Fibroblast of lung (primary cell): ENCODE data around the gene DNAH14. TPM values are rescaled to one million over a fixed set of nuclear protein-coding genes. Genes with fewer than 3 reads are reported as not detected.

Source experiments
- DNase-seq, 2 donors: peaks; one replicate each; pipeline versions ENCODE4 v3.0.0 to v3.0.0-alpha.2; 2010; ENCODE audit warnings: low read depth in 2 of 2
- H2AFZ ChIP-seq: 2 replicates; pipeline ENCODE4 v1.5.1; 2012; ENCODE audit warnings: low read length, control low read depth, inconsistent platforms
- H3K27ac ChIP-seq: 2 replicates; pipeline ENCODE4 v1.5.1; 2011; ENCODE audit warnings: low read length, control low read depth; ENCODE audit not compliant: insufficient read depth
- H3K27me3 ChIP-seq: 2 replicates; pipeline ENCODE4 v1.5.1; 2011; ENCODE audit warnings: mild to moderate bottlenecking, low read length; ENCODE audit not compliant: control insufficient read depth, insufficient read depth
- H3K36me3 ChIP-seq: 2 replicates; pipeline ENCODE4 v1.5.1; 2011; ENCODE audit warnings: low read length; ENCODE audit not compliant: control insufficient read depth, insufficient read depth
- H3K4me1 ChIP-seq: 2 replicates; pipeline ENCODE4 v1.5.1; 2011; ENCODE audit warnings: low read length; ENCODE audit not compliant: control insufficient read depth, insufficient read depth; ENCODE audit errors: extremely low read depth
- H3K4me2 ChIP-seq: 2 replicates; pipeline ENCODE4 v1.5.1; 2011; ENCODE audit warnings: low read length, control low read depth; ENCODE audit not compliant: insufficient read depth; ENCODE audit errors: extremely low read depth
- H3K4me3 ChIP-seq, 4 experiments: fragments of 200-600 bp in 1 of 4; sonication (generic) in 1 of 4; replicated peaks in 1 of 4; 2 replicates each; pipeline ENCODE4 v1.5.1; 2011 to 2016; ENCODE audit warnings: low read length in 4 of 4, low read depth in 3 of 4, mild to moderate bottlenecking in 3 of 4, control low read depth in 2 of 4, inconsistent platforms in 1 of 4, mixed read lengths in 1 of 4; ENCODE audit not compliant: insufficient read depth in 1 of 4; ENCODE audit errors: control extremely low read depth in 1 of 4
- H3K79me2 ChIP-seq: 2 replicates; pipeline ENCODE4 v1.5.1; 2012; ENCODE audit warnings: mild to moderate bottlenecking, low read length, inconsistent platforms; ENCODE audit not compliant: control insufficient read depth, insufficient read depth
- H3K9ac ChIP-seq: 2 replicates; pipeline ENCODE4 v1.5.1; 2011; ENCODE audit warnings: mild to moderate bottlenecking, low read length, control low read depth; ENCODE audit not compliant: insufficient read depth
- H3K9me3 ChIP-seq: 2 replicates; pipeline ENCODE4 v1.5.1; 2012; ENCODE audit warnings: low read depth, low read length; ENCODE audit not compliant: control insufficient read depth, insufficient read depth
- H4K20me1 ChIP-seq: 2 replicates; pipeline ENCODE4 v1.5.1; 2011; ENCODE audit warnings: low read length; ENCODE audit not compliant: control insufficient read depth, insufficient read depth; ENCODE audit errors: extremely low read depth
- EZH2 ChIP-seq: IDR thresholded peaks from 2 replicates; pipeline ENCODE4 v1.5.1; 2012; ENCODE audit warnings: low read length, control low read depth, mild to moderate bottlenecking; ENCODE audit errors: missing control alignments
- polyA plus RNA-seq, 2 donors: library from polyadenylated mRNA; depleted of rRNA in 1 of 2; stranded (reverse) in 1 of 2; unstranded in 1 of 2; fragments of >200 nt; gene quantifications; 2 replicates each; pipeline ENCODE4 v1.2.1, GENCODE V29; 2011 to 2012; ENCODE audit warnings: missing spikeins in 1 of 2
- total RNA-seq: library from RNA; depleted of rRNA; stranded (reverse); fragments of >200 nt; gene quantifications from 2 replicates; pipeline ENCODE4 v1.2.1, GENCODE V29; 2014
- TF ChIP-seq, protein P1 (sequence below), 2 donors: IDR thresholded peaks in 1 of 2; conservative IDR thresholded peaks in 1 of 2; 1 replicate in 1 of 2; 2 replicates in 1 of 2; pipeline ENCODE4 v1.5.1; 2011 to 2012; ENCODE audit warnings: low read length in 2 of 2, control low read depth in 1 of 2, inconsistent platforms in 1 of 2, low read depth in 1 of 2, mild to moderate bottlenecking in 1 of 2

DNAH14 gene
- total and polyA plus RNA-seq, 2 donors (not counting 1 experiment from before 2014, with no cell fraction given): 5.4 to 19.7 TPM

DNA sequence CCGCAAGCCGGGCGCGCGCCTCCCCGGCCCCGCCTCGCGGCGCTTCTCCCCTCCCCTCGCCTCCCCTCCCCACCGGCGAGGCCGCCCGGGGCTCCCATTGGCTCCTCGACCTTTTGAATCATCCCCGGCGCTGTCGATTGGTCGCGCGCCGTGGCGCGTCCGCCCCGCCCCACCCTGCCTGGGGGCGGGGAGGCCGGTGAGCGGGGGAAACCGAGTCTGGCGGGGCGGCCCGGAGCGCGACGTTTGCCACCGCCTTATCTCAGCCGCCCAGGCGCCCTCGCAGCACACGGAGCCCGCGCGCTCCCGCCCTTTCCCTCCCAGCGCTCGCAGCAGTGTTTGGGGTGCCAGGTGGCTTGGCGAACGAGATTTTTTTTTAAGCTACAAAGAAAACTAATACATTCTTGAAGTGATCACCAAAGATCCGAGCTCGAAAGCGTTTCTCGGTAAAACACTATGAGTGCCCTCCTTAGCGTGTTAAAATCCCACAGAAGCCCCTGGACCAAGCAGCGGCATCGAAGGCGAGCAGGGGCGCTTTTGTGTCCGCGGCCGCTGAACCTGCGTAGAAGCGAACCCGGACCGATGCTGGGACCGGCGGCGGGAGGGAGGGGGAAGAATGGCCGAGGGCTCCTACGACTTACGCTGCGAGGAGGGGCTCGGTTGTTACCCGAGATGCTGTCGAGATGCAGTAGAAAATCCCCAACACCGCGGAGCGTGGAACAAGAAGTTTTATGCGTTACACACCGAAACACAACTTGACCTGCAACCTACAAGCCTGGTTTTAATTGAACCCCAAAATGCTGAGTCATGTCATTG, 498.8 kb downstream of the DNAH14 start:
- Histone ChIP-seq H3K9ac (peak overlapping the region; percentile 80), H3K4me2 (peak overlapping the region; percentile 26), H3K27me3 (no peaks in the 10 kb centered on the region), H3K4me3 (peak overlapping the region; percentile 83 to 93 (median 88)), H4K20me1 (no peaks in the 10 kb centered on the region), H3K36me3 (no peaks in the 10 kb centered on the region), H3K27ac (peak overlapping the region; percentile 85), H3K79me2 (peaks cover 46% of the 10 kb centered on the region), H3K4me1 (peaks cover 10% of the 10 kb centered on the region), H2AFZ (peak overlapping the region; percentile 67), H3K9me3 (no peaks in the 10 kb centered on the region)
- DNase-seq: peak; percentile 86 to 90
- TF ChIP-seq, protein P1, sequence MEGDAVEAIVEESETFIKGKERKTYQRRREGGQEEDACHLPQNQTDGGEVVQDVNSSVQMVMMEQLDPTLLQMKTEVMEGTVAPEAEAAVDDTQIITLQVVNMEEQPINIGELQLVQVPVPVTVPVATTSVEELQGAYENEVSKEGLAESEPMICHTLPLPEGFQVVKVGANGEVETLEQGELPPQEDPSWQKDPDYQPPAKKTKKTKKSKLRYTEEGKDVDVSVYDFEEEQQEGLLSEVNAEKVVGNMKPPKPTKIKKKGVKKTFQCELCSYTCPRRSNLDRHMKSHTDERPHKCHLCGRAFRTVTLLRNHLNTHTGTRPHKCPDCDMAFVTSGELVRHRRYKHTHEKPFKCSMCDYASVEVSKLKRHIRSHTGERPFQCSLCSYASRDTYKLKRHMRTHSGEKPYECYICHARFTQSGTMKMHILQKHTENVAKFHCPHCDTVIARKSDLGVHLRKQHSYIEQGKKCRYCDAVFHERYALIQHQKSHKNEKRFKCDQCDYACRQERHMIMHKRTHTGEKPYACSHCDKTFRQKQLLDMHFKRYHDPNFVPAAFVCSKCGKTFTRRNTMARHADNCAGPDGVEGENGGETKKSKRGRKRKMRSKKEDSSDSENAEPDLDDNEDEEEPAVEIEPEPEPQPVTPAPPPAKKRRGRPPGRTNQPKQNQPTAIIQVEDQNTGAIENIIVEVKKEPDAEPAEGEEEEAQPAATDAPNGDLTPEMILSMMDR (conservative IDR thresholded peaks at IDR 0.05 in 1 of 2, IDR thresholded peaks at IDR 0.05 in 1 of 2; ENCODE audit: low read depth in 1 of 2, low read length in 2 of 2): no peak
- no peak for TF ChIP-seq EZH2

DNA sequence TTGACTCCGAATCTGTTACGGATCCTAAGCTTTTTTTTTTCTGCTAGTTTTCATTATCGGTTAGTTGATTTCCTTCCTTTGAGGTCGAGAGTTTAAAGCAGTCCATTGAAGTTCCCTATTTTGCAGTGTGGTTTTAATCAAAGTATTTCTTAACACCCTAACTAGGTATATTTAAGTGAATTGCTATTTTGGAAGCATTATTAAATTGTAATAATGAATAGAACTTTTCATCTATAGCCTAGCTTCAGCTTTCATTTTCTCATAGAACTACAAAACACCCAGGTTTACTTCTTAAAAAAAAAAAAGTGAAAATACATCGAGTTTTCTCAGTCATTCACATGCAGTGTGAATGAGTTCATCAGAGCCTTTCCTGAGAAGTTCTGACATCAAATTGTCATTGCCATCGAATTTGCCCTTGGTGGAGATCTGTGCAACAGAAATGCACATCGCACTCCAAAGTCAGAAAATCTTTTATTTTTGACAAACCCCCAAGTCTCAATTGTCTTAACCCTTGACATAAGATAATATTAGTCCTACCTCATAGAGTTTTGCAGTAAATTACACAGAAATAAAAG, 499.5 kb downstream of the DNAH14 start:
- Histone ChIP-seq H3K79me2 (peaks cover 39% of the 10 kb centered on the region), H3K4me3 (peak overlapping the region; percentile 83 to 93 (median 88)), H3K9me3 (no peaks in the 10 kb centered on the region), H3K4me2 (peak overlapping the region; percentile 26), H4K20me1 (no peaks in the 10 kb centered on the region), H3K4me1 (peaks cover 10% of the 10 kb centered on the region), H3K27ac (peak overlapping the region; percentile 85), H3K9ac (no peak overlapping the region), H3K36me3 (no peaks in the 10 kb centered on the region), H2AFZ (peak overlapping the region; percentile 67), H3K27me3 (no peaks in the 10 kb centered on the region)
- no peak for TF ChIP-seq EZH2
- TF ChIP-seq, protein P1 (conservative IDR thresholded peaks at IDR 0.05 in 1 of 2, IDR thresholded peaks at IDR 0.05 in 1 of 2; ENCODE audit: low read depth in 1 of 2, low read length in 2 of 2): no peak
- DNase-seq: no peak

DNA sequence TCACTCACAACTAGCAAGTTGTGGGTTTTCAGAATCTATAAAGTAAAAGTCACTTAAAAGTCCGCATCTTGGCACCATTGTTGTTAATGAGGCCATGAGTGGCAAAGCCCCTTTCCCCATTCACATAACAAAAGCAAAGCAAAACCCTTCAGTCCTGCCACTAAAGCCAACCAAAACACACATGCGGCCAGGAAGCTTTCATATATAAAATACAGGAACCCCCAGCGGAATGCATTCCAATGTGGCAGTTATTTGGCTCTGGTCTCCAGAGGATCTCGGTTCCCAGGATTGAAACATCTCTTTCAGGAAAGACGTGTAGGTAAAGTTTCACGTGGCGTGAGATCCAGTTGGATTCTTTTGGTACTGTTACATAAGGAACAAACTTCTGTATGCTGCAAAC, 500.8 kb downstream of the DNAH14 start:
- Histone ChIP-seq H3K4me3 (no peak overlapping the region), H3K9ac (no peak overlapping the region), H3K36me3 (no peaks in the 10 kb centered on the region), H4K20me1 (no peaks in the 10 kb centered on the region), H3K27ac (no peak overlapping the region), H3K9me3 (no peaks in the 10 kb centered on the region), H2AFZ (no peak overlapping the region), H3K79me2 (peaks cover 26% of the 10 kb centered on the region), H3K27me3 (no peaks in the 10 kb centered on the region), H3K4me1 (peaks cover 5% of the 10 kb centered on the region), H3K4me2 (no peak overlapping the region)
- TF ChIP-seq, protein P1 (conservative IDR thresholded peaks at IDR 0.05 in 1 of 2, IDR thresholded peaks at IDR 0.05 in 1 of 2; ENCODE audit: low read depth in 1 of 2, low read length in 2 of 2): no peak
- DNase-seq: no peak
